Activated naive CD4-positive, alpha-beta T cell treated with anti-CD3 and anti-CD28 coated beads, Interleukin-2, amount 50 U/mL, for 16 hours (primary cell): Measurements from ENCODE around the gene LTBP2.

Experiments
- DNase-seq: peaks from one replicate; pipeline ENCODE4 v3.0.0-alpha.2; 2020

The LTBP2 gene

GRCh38 chr14:74637178-74637550 lies 25.1 kb upstream of the LTBP2 start:
- DNase-seq, result no peak

- DNase-seq, result no peak
Observed at GRCh38 chr14:74636424-74637177, 24.6 kb upstream of the LTBP2 start.

GRCh38 chr14:74635847-74636246 lies 23.8 kb upstream of the LTBP2 start:
- no peak for DNase-seq

- DNase-seq, result no peak
Observed at GRCh38 chr14:74634964-74635363, 22.9 kb upstream of the LTBP2 start.

GRCh38 chr14:74634481-74634880 lies 22.4 kb upstream of the LTBP2 start:
- no peak for DNase-seq

GRCh38 chr14:74630881-74631690 lies 19.0 kb upstream of the LTBP2 start:
- DNase-seq, result no peak

- DNase-seq, result no peak
Observed at GRCh38 chr14:74628418-74628817, 16.4 kb upstream of the LTBP2 start.

GRCh38 chr14:74627076-74627475 lies 15.0 kb upstream of the LTBP2 start:
- DNase-seq, result no peak

- DNase-seq, result no peak
Observed at GRCh38 chr14:74622257-74622656, 10.2 kb upstream of the LTBP2 start.

GRCh38 chr14:74621556-74621955 lies 9.5 kb upstream of the LTBP2 start:
- no peak for DNase-seq

GRCh38 chr14:74620923-74621322 lies 8.9 kb upstream of the LTBP2 start:
- no peak for DNase-seq

- DNase-seq, result no peak
Observed at GRCh38 chr14:74620497-74620921, 8.5 kb upstream of the LTBP2 start.

- no peak for DNase-seq
Observed at GRCh38 chr14:74619672-74620131, 7.7 kb upstream of the LTBP2 start.

- DNase-seq, result peak; percentile 32
Observed at GRCh38 chr14:74618078-74618952, 6.3 kb upstream of the LTBP2 start.

- DNase-seq, result no peak
Observed at GRCh38 chr14:74616996-74617700, 5.1 kb upstream of the LTBP2 start.

GRCh38 chr14:74616507-74616906 lies 4.5 kb upstream of the LTBP2 start:
- DNase-seq, result no peak

GRCh38 chr14:74615735-74616134 lies 3.7 kb upstream of the LTBP2 start:
- DNase-seq, result no peak

- DNase-seq, result no peak
Observed at GRCh38 chr14:74614508-74615495, 2.8 kb upstream of the LTBP2 start.

GRCh38 chr14:74613211-74613914 lies 1.3 kb upstream of the LTBP2 start:
- DNase-seq, result no peak

GRCh38 chr14:74612350-74613021 lies 449 bp upstream of the LTBP2 start:
- peak; percentile 88 for DNase-seq
